ENCODE measurements around the gene ST3GAL3.

ST3GAL3 gene

GRCh38 chr1:43736819-43737218 lies 29.5 kb downstream of the ST3GAL3 start:
- TF ChIP-seq CTCF (IDR thresholded peaks at IDR 0.05; ENCODE audit: low read depth, low read length), result no peak
- no peaks in the 10 kb centered on the region for H3K9me3 ChIP-seq
- no peaks in the 10 kb centered on the region for H3K4me1 ChIP-seq
- no peak overlapping the region for H3K4me3 ChIP-seq (ENCODE audit: low read depth, low read length)
- H3K27me3 ChIP-seq, result no peaks in the 10 kb centered on the region
- H3K36me3 ChIP-seq, result no peaks in the 10 kb centered on the region
- DNase-seq, result no peak

GRCh38 chr1:43742026-43742425 lies 34.7 kb downstream of the ST3GAL3 start:
- Histone ChIP-seq H3K4me3 (ENCODE audit: low read depth, low read length) (no peak overlapping the region), H3K36me3 (no peaks in the 10 kb centered on the region), H3K9me3 (no peaks in the 10 kb centered on the region), H3K4me1 (no peaks in the 10 kb centered on the region), H3K27me3 (no peaks in the 10 kb centered on the region)
- DNase-seq, result no peak
- no peak for TF ChIP-seq CTCF (IDR thresholded peaks at IDR 0.05; ENCODE audit: low read depth, low read length)

- no peak for DNase-seq
- no peaks in the 10 kb centered on the region for H3K4me1 ChIP-seq
- TF ChIP-seq CTCF (IDR thresholded peaks at IDR 0.05; ENCODE audit: low read depth, low read length), result no peak
- H3K27me3 ChIP-seq, result no peaks in the 10 kb centered on the region
- no peak overlapping the region for H3K4me3 ChIP-seq (ENCODE audit: low read depth, low read length)
- no peaks in the 10 kb centered on the region for H3K9me3 ChIP-seq
- H3K36me3 ChIP-seq, result no peaks in the 10 kb centered on the region
Measured at GRCh38 chr1:43743206-43743605, 35.9 kb downstream of the ST3GAL3 start.

GRCh38 chr1:43747736-43748135 lies 40.4 kb downstream of the ST3GAL3 start:
- no peak overlapping the region for H3K4me3 ChIP-seq (ENCODE audit: low read depth, low read length)
- no peak for TF ChIP-seq CTCF (IDR thresholded peaks at IDR 0.05; ENCODE audit: low read depth, low read length)
- no peak for DNase-seq
- no peaks in the 10 kb centered on the region for H3K4me1 ChIP-seq
- no peaks in the 10 kb centered on the region for H3K27me3 ChIP-seq
- no peaks in the 10 kb centered on the region for H3K36me3 ChIP-seq
- no peaks in the 10 kb centered on the region for H3K9me3 ChIP-seq

GRCh38 chr1:43750083-43750482 lies 42.7 kb downstream of the ST3GAL3 start:
- no peak for DNase-seq
- Histone ChIP-seq H3K36me3 (no peaks in the 10 kb centered on the region), H3K27me3 (no peaks in the 10 kb centered on the region), H3K4me3 (ENCODE audit: low read depth, low read length) (no peak overlapping the region), H3K9me3 (no peaks in the 10 kb centered on the region), H3K4me1 (no peaks in the 10 kb centered on the region)
- no peak for TF ChIP-seq CTCF (IDR thresholded peaks at IDR 0.05; ENCODE audit: low read depth, low read length)

- no peak for DNase-seq
- no peaks in the 10 kb centered on the region for H3K27me3 ChIP-seq
- TF ChIP-seq CTCF (IDR thresholded peaks at IDR 0.05; ENCODE audit: low read depth, low read length), result no peak
- H3K9me3 ChIP-seq, result no peaks in the 10 kb centered on the region
- H3K4me3 ChIP-seq (ENCODE audit: low read depth, low read length), result no peak overlapping the region
- no peaks in the 10 kb centered on the region for H3K4me1 ChIP-seq
- no peaks in the 10 kb centered on the region for H3K36me3 ChIP-seq
Measured at GRCh38 chr1:43753422-43753821, 46.1 kb downstream of the ST3GAL3 start.

Measured in BE2C (cell line).